GM19324 (cell line): ENCODE measurements around the gene TUBA8.
"Not testable (repeated sequence)": the region's sequence is repeated elsewhere in the genome, so short reads cannot be mapped to it uniquely, and the experiment has no call there.

Source experiments
- ATAC-seq: cut with Tn5 transposase; IDR thresholded peaks from one replicate; pipeline ENCODE4 v1.9.1; 2021; ENCODE audit warnings: mild to moderate bottlenecking, moderate library complexity; ENCODE audit not compliant: unreplicated experiment, low FRiP score

TUBA8 gene

GRCh38 chr22:18104566-18104965 lies 6.0 kb upstream of the TUBA8 start:
- ATAC-seq: no peak

DNA sequence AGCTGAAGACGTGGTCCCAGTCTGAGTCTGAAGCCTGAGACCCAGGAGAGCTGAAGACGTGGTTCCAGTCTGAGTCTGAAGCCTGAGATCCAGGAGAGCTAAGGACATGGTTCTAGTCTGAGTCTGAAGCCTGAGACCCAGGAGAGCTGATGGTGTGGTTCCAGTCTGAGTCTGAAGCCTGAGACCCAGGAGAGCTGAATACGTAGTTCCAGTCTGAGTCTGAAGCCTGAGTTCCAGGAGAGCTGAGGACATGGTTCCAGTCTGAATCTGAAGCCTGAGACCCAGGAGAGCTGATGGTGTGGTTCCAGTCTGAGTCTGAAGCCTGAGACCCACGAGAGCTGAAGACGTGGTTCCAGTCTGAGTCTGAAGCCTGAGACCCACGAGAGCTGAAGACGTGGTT lies 4.6 kb upstream of the TUBA8 start:
- not testable (repeated sequence) for ATAC-seq

GRCh38 chr22:18106550-18107341 lies 3.9 kb upstream of the TUBA8 start:
- ATAC-seq: not testable (repeated sequence)

GRCh38 chr22:18108187-18108586 lies 2.4 kb upstream of the TUBA8 start:
- no peak for ATAC-seq

GRCh38 chr22:18109410-18110193 lies 1.0 kb upstream of the TUBA8 start:
- no peak for ATAC-seq

DNA sequence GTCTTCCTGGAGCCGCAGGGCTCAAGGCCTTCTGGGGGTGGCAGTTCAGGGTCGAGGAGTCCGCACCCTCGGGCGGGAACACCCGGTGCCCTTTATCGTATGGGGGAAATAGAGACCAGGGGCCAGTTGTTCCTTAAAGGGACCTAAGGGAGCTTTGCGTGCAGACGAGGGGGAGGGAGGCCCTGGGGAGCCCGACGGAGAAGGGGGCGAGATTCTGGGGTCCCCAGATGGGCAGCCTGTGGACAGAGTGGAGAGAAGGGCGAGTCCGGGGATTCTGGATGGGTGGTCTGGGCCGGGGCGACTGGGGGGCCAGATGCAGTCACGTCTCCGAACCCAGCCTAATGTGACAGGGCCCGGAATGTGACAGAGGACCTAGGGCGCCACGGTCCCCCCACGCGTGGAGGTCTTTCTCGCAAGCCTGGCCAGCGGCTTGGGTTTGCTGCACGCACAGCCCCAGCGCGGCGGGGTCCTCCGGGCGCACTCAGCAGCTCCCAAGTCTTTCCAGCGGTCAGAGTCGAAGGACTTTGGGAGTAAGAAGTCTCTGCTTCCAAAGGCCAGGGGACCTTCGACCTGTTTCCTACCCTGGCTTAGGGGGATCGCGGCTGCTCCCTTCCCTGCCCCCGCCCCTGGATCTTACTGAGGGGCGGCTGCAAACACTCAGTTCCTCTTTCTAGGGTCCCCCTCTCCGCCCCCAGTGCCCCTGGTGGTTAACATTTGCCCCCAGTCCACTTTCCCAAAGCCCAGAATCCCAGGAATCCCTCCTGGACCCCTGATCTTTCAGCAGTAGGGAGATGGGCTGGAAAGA lies 547 bp downstream of the TUBA8 start:
- ATAC-seq: no peak

DNA sequence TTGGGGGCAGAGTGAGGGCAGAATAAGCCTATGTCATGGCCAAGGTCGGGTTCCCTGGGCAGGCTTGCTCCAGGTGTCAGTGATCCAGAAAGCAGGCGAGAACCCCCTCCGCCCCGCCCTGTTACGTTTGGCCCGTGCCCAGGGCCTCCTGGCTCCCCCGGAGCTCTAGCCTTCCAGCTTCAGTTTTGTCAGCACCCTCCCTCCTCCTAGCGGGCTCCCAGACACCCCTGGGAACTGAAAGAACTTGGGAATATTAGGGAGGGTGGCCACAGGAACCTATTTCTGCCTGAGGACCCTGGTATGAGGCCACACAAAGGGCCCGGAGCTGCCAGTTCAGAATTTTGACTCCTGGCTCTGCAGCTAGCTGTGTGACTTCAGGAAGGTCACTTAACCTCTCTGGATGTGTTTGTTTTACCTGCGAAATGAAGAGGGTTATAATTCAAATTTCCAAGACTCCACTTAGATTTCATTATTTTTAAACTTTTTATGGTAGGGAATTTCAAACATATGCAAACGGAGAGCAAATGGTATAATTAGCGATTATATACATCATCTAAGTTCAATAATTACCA lies 1.2 kb downstream of the TUBA8 start:
- no peak for ATAC-seq

- ATAC-seq: no peak
Measured at GRCh38 chr22:18112440-18112839, 1.8 kb downstream of the TUBA8 start.

DNA sequence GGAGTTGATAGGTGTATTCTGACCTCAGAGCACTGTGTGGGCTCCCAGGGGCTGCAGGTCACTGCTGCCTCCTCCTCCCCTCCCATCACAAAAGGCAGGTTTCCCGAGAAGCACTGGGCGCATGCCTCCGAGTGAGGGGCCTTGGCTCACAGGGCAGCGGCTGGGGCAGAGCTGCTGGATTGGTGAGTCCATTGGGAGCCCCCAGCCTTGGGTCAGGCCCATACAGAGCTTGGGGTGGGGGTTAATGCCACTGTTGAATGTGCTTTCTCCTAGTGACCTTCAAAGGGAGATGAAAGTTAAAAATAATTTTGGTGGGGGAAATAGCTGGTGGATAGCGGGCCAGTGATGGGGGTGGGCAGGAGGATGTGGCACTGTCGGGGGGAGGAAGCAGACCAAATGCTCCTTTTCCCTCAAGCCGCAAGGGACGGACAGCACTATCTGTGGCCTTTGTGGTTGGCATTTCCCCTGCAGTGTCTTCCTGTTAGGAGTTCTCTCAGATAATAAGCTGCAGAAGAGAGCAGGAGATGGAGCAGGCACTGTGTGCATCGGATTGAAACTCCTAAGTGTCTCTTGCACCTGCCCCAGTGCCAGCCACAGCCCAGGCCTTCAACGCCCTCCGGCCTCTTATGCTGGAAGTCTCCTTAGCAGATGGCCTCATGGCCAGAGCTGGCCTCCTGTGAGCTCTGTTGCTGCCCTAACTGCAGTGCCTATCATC lies 3.2 kb downstream of the TUBA8 start:
- no peak for ATAC-seq

- no peak for ATAC-seq
Measured at GRCh38 chr22:18114495-18114894, 3.9 kb downstream of the TUBA8 start.

DNA sequence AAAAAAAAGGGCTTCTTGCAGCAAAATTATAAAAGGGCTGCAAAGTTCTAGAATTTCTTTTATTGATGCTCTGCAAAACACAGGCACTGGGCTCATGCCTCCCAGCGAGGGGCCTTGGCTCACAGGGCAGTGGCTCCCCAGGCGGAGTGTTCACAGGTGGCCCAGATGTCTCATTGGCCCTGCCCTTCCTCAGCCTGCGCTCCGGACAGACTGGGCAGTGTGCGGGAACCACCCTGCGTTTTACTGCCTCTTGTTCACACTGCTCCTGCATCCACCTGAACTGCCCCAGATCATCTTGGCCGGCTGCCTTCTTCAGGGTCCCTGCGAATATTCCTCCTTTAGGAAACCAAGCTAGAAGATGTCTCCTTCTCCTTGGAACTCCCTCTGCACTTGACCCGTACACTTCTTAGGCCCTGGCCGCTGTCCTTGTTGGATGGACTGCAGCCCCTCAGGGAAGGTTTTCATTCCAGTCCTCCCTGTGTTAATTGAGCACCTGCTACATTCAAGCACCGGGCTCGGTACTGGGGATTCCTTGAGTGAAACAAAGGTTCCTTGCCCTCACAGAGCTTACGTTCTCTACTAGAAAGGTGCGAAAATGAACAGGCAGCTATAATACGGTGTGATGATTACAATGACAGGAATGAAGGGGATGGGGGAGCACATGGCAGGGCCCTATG lies 4.5 kb downstream of the TUBA8 start:
- no peak for ATAC-seq

DNA sequence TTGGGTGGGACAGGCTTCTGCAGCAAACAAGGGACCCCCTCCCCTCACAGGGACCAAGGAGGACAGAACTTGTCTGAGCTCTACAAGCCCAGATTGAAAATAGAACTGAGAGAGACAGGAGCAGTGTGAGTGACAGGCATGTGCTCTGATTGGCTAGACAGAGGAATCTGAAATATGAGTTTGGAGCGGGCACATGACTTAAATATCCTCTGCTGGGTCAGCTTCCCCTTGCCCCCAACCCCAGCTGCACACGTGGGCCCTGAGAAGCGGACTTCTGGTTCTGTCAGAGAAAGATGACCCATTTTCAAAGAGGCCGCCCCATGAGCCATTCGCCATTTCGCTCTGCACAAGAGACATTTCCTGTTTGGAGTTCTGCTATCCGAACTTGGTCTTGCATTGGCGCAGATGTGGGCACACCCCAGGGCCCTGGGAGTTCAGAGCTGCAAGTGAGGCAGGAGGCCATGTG lies 5.3 kb downstream of the TUBA8 start:
- no peak for ATAC-seq

- ATAC-seq: no peak
Measured at GRCh38 chr22:18116634-18117033, 6.0 kb downstream of the TUBA8 start.

DNA sequence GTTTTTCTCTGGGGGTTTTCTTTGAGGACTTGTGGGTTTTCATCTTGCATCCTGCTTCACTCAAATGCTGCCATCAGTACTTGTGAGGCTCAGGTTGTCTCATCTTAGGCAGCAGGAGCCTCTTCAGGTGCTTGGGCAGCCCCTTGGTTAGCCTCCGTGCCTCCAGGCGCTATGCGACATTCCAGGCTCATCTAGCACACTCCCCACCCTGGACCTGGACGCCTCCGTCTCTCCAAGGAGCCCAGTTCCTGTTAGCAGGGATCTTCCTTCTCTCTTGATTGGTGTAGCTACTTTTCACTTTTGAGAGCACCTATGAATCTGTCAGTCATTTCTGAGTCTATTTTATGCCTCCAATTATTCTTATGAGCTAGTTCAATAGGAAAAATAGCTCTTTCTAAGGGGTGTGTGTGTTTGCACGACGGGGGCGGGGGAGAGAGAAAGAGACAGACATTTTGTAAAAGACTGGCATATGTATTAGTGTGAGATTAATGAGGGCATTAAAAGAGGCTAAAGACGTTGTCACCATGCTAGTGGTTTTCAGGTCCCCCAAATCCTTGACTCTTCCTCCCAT lies 7.8 kb downstream of the TUBA8 start:
- no peak for ATAC-seq

DNA sequence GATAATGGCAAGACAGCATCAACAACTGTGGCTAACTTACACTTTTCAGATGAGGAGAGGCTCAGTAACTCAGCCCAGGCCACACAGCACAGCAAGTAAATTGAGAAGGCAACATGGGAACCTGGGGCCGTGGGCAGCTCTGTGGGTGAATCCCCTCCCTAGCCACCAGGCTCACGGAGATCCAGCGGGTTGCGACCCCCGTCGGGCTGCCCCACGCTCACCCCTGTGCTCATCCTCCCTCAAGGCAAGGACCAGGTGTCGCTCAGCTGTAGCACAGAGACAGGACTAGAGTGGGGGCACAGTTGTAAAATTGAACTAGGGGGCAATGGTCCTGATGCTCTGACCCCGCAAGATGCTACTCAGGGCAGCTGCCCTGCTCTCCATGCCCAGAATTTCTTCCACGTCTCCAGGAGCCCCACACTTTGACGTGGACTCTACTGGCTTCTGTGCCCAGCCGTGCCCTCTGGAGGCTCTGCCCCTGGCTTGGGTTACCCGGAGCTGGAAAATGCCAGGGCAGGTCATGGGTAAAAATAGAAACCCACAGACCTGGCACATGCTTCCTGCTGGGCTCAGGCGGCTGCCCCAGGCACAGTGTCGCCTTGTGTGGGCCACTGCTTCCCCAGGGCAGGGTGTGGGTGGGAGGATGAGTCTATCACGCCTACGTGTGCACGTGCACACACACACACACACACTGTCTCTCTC lies 9.0 kb downstream of the TUBA8 start:
- no peak for ATAC-seq

- ATAC-seq: no peak
Measured at GRCh38 chr22:18120857-18121256, 10.2 kb downstream of the TUBA8 start.

DNA sequence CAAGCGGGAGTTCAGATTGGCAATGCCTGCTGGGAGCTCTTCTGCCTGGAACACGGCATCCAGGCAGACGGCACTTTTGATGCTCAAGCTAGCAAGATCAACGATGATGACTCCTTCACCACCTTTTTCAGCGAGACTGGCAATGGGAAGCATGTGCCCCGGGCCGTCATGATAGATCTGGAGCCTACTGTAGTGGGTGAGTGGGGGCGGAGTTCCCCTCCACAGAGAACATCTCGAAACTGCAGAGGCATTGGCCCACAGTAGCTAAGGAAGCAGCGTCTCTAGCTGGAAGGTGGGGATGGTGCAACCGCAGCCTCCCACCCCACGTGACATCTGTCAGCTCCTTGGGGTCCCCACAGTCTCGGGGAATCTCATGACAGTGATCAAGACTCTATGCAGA lies 10.9 kb downstream of the TUBA8 start:
- ATAC-seq: no peak

DNA sequence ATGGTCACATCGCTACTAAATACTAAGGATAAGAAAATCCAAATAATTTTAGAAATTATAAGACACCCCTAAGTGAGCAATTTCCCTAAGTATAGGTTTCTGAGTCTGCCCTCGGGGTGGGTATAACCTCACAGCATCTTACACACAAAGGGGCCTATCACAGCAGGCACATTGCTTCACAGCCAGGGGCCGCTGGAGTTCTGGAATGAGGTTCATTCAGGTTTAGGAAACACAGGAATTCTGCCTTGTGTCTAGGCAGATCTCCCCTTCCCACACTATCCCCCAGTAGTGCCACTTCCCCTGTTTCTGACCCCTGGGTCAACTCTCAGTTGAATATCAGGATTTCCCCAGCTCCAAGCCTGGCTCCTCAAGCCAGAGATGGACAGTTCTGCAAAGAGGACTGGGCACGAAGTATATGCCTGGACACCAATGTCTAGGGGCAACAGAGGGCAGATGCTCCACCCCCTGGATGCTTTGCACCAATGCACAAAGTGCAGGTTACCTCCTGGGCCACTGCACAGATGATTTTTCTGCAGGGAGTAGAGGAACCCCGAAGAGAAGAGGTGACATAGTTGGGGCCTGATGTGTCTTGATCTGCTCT lies 11.4 kb downstream of the TUBA8 start:
- ATAC-seq: no peak
